Activated naive CD8-positive, alpha-beta T cell treated with anti-CD3 and anti-CD28 coated beads, Interleukin-2, amount 50 U/mL, for 24 hours (primary cell): ENCODE measurements around the gene ZEB2.

Experiments
- ATAC-seq: fragments of 150-1000 bp; cut with Tn5 transposase; one replicate; pipeline ENCODE4 v1.10.0; 2021
- DNase-seq: peaks from one replicate; pipeline ENCODE4 v3.0.0; 2021
- H3K27ac Mint-ChIP-seq: one replicate; pipeline ENCODE4 v1.8.0; 2021; ENCODE audit warnings: mild to moderate bottlenecking, mixed read lengths
- H3K27me3 Mint-ChIP-seq: one replicate; pipeline ENCODE4 v1.8.0; 2021; ENCODE audit warnings: mixed read lengths
- H3K36me3 Mint-ChIP-seq: one replicate; pipeline ENCODE4 v1.8.0; 2021; ENCODE audit warnings: low read depth, mixed read lengths
- H3K4me1 Mint-ChIP-seq: one replicate; pipeline ENCODE4 v1.8.0; 2021; ENCODE audit warnings: mixed read lengths
- H3K4me3 Mint-ChIP-seq: one replicate; pipeline ENCODE4 v1.8.0; 2021; ENCODE audit warnings: mild to moderate bottlenecking, moderate library complexity, mixed read lengths
- H3K9me3 Mint-ChIP-seq: one replicate; pipeline ENCODE4 v1.8.0; 2021; ENCODE audit warnings: mixed read lengths

The ZEB2 gene

DNA sequence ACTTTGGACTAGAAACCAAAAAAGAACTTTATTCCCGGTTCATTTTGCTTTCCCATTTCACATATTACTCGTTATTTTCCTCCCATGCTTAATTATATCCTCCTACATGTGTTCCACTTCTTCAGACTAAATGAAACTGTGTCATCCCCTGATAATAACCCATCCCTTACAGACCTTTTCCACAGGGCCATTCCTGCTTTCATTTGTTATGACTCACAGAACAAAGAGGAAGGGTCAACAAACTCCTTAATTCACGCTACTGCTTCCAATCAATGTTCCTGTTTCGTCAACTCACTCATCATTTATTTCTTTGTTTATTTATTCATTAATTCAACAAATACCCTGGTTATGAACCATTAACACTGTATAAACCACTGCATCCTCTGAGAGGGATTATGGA is 104.5 kb downstream of the ZEB2 start:
- peak overlapping the region; percentile 12 for H3K4me3 Mint-ChIP-seq
- H3K27ac Mint-ChIP-seq: peak overlapping the region; percentile 23
- peaks cover 34% of the 10 kb centered on the region for H3K36me3 Mint-ChIP-seq
- H3K9me3 Mint-ChIP-seq: peaks cover 7% of the 10 kb centered on the region
- ATAC-seq (no peak), DNase-seq (no peak)
- H3K4me1 Mint-ChIP-seq: peaks cover 33% of the 10 kb centered on the region
- no peaks in the 10 kb centered on the region for H3K27me3 Mint-ChIP-seq

DNA sequence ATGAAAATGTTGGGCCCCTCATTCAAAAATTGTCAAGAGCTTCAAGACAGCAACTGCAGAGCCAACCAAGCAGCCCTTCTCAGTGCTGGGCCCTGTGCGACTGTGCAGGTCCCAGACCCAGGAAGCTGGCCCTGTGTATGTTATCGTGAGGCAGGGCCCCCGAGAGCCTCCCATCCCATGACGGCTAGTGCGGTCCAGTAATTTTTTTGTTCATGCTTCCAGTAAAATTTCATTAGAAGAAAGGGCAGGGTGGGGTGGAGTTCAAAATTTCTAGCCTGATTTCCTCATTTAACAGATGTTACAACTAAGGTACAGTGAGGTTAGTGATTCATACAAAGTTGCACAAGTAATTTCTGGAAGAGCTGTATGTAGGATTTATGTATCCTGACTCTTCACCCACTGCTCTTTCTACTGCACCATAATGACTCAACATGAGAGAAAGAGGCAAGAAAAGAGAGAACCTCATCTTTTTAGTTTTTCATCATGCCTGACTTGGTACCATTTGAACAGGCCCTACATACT is 105.5 kb downstream of the ZEB2 start:
- Mint-ChIP-seq H3K27ac (peak overlapping the region; percentile 73), H3K4me1 (peaks cover 33% of the 10 kb centered on the region), H3K9me3 (peaks cover 7% of the 10 kb centered on the region), H3K36me3 (peaks cover 34% of the 10 kb centered on the region), H3K4me3 (peak overlapping the region; percentile 15), H3K27me3 (no peaks in the 10 kb centered on the region)
- DNase-seq (peak; percentile 13), ATAC-seq (peak; percentile 98)

DNA sequence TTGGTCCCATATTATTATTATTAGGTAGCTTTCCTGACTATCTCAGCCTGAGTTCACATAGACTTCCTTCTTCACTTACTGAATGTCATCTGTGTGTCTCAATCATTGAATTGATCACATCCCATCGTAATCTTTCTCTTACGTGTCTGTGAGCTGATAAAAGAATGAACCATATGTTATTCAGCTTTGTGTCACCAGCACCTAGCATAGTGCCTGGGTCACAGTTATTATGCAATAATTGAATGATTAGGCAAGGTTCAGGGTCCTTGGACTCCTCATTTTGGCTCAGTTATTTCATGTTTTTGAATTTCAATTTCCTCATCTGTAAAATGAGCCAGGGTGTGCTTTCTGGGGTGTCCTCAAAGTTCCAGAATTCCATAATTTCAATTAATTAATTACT is 107.2 kb downstream of the ZEB2 start:
- H3K36me3 Mint-ChIP-seq: peaks cover 37% of the 10 kb centered on the region
- no peak for ATAC-seq
- H3K27ac Mint-ChIP-seq: no peak overlapping the region
- H3K4me1 Mint-ChIP-seq: peaks cover 30% of the 10 kb centered on the region
- H3K27me3 Mint-ChIP-seq: no peaks in the 10 kb centered on the region
- H3K9me3 Mint-ChIP-seq: peaks cover 7% of the 10 kb centered on the region
- no peak for DNase-seq
- no peak overlapping the region for H3K4me3 Mint-ChIP-seq

DNA sequence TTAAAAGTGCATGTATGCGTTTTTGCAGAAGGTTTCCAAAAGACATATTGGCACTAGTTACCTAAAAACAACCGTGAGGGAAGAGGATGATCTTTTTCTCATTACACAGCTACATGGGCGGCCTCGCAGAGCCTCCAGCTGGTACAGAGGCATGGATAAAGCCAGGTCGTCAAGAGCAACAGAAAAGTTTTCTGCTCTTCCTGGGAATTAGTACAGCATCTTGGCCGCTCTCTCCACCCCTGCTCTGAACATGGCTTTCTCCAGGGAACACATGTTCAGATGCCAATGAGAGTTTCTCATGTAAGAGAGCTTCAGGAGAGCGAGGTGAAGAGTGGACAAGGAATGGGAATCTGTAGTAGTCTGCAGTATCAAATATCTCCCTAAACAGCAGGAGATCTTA is 108.4 kb downstream of the ZEB2 start:
- ATAC-seq (no peak), DNase-seq (no peak)
- Mint-ChIP-seq H3K4me1 (peaks cover 28% of the 10 kb centered on the region), H3K27ac (no peak overlapping the region), H3K9me3 (no peaks in the 10 kb centered on the region), H3K27me3 (no peaks in the 10 kb centered on the region), H3K36me3 (peaks cover 33% of the 10 kb centered on the region), H3K4me3 (no peak overlapping the region)

DNA sequence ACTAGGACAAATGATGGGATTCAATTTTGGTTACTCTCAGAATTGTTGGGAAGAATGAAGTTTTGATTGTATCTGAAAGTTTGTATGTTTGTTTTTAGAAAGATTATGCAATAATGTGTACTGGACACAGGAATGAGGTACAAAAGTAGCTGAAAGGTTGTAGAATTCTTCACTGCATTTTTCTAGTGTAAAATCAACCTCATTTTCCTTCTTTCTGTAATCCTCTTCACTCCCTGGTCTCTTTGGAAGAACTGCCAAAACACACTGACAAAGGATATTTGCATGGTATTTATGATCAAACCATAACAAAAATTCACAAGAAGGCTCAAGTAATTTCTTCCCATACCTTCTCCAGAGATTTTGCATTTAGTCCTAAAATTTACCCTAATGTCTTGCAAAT is 110.7 kb downstream of the ZEB2 start:
- H3K9me3 Mint-ChIP-seq: no peaks in the 10 kb centered on the region
- H3K27me3 Mint-ChIP-seq: no peaks in the 10 kb centered on the region
- ATAC-seq: no peak
- H3K27ac Mint-ChIP-seq: no peak overlapping the region
- DNase-seq: no peak
- H3K36me3 Mint-ChIP-seq: peaks cover 31% of the 10 kb centered on the region
- H3K4me1 Mint-ChIP-seq: peaks cover 18% of the 10 kb centered on the region
- H3K4me3 Mint-ChIP-seq: no peak overlapping the region

DNA sequence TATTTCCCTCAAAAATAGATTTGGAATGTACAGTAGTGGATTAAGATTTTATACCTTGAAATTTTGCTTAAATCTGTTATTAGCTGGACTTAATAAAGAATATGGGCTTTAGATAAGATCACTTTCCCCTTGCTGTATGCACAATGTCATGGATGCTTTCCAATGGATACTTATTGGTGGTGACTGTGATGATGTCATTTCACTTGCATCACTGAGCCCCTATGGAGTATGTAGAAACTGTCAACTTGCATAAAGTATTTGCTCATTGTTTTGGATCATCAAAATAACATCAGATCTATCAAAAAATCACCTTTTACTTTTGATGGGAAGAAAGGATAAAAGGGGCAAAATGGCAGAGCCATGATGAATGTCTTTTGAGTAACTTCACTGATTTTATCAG is 112.7 kb downstream of the ZEB2 start:
- peaks cover 38% of the 10 kb centered on the region for H3K36me3 Mint-ChIP-seq
- ATAC-seq (no peak), DNase-seq (no peak)
- peaks cover 10% of the 10 kb centered on the region for H3K4me1 Mint-ChIP-seq
- H3K9me3 Mint-ChIP-seq: no peaks in the 10 kb centered on the region
- no peaks in the 10 kb centered on the region for H3K27me3 Mint-ChIP-seq
- H3K4me3 Mint-ChIP-seq: no peak overlapping the region
- H3K27ac Mint-ChIP-seq: no peak overlapping the region

DNA sequence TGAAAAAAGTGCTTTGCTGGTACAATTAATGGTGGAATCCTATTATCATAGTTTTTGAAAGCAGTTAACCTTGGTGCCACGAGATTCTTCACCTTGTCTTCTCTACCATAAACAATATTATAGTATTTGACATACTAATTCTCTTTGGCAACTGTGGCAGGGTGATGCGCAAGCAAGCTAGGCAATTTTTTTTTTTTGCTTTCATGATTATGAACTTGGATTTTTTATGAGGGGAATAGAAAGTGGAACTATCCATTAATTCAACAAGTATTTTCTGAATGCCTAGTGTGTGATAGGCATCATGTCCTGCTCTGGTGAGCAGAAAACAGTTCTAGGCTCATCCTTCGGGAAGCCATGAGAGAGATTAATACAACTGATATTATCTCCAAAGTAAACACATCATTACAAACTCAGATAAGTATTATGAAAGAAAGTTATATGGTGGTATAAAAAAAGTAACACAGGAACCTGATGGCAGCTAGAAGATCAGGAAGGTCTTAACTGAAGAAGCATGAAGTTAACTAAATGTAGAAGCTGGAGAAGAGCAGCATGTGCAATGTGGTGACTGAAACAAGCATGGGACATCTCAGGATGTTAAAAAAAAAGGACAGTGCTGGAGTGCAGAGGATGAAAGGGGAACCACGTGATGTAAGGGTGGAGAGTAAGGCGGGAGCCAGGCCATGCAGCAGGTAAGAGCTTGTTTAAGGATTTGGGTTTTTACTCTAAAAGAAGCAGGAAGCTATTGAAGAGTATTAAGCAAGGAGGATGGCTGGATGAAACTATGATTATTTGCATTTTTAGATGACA is 113.7 kb downstream of the ZEB2 start:
- ATAC-seq (no peak), DNase-seq (no peak)
- Mint-ChIP-seq H3K9me3 (no peaks in the 10 kb centered on the region), H3K4me1 (peaks cover 14% of the 10 kb centered on the region), H3K27ac (no peak overlapping the region), H3K27me3 (no peaks in the 10 kb centered on the region), H3K36me3 (peaks cover 42% of the 10 kb centered on the region), H3K4me3 (no peak overlapping the region)

DNA sequence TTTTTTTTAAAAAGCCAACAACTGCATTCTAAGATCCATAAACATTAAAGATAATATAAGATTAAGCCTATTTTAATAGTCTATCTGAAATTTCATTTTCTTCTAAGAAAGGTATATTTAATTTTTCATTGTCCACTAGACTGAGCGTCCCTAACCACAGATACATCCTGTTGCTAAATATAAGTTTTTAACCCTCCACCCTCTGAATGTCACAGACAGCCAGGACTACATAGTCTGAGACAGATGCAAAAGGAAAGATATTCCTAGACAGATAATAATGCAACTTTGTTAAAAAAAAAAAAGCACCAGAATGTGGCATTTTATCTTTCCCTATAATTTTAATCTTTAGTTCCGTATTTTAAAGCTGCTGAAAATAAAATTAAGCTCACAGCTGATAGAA is 114.6 kb downstream of the ZEB2 start:
- no peaks in the 10 kb centered on the region for H3K27me3 Mint-ChIP-seq
- no peak overlapping the region for H3K27ac Mint-ChIP-seq
- ATAC-seq (no peak), DNase-seq (no peak)
- H3K9me3 Mint-ChIP-seq: no peaks in the 10 kb centered on the region
- H3K36me3 Mint-ChIP-seq: peaks cover 47% of the 10 kb centered on the region
- no peak overlapping the region for H3K4me3 Mint-ChIP-seq
- H3K4me1 Mint-ChIP-seq: peaks cover 14% of the 10 kb centered on the region

DNA sequence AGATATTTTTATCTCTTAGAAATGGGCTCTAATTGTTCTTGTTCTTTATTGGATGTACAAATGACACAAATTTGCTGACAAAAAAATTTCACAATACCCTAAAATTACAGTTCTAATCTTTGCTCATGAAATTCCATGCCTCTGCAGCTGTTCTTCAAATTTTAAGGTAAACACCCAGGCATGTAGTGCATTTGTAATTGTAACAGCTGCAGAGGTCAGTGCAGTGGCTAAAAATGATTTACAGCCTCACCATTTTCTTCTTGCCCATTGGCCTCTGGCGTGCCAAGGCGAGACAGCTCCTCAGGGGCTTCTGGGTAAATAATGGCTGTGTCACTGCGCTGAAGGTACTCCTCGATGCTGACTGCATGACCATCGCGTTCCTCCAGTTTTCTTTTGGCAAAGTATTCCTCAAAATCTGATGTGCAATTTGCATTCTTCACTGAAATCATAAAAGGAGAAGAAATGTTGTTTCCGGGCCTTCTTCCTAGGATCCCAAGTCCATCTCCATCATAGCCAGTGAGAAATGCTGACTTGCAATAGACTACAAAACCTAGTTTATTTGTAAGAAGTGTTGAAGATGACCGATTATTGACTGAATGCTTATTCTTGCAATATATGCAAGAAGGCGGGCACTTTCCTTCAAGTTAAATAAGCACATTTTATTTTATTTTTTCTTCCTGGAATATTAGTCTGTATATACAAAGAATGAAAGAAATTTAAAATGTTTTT is 115.2 kb downstream of the ZEB2 start:
- Mint-ChIP-seq H3K4me3 (no peak overlapping the region), H3K27ac (no peak overlapping the region), H3K36me3 (peaks cover 53% of the 10 kb centered on the region), H3K4me1 (peaks cover 14% of the 10 kb centered on the region), H3K27me3 (no peaks in the 10 kb centered on the region), H3K9me3 (no peaks in the 10 kb centered on the region)
- ATAC-seq: no peak
- no peak for DNase-seq

DNA sequence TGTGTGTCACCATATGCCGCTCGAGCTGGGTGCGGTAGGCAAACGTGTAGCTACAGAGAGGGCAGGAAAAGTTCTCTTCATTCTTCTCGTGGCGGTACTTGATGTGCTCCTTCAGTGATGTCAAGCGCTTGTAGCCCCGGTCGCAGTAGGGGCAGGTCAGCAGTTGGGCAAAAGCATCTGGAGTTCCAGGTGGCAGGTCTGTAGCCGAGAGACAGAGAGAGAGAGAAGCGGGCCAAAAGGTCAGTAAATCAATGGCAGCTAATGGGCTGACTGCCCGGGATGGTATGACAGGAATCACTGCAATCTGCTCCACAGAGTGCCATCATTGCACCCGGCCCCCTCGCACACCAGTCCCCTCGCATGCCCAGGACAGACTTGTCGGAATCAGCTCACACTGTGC is 116.0 kb downstream of the ZEB2 start:
- Mint-ChIP-seq H3K4me3 (no peak overlapping the region), H3K9me3 (no peaks in the 10 kb centered on the region), H3K27ac (peak overlapping the region; percentile 44), H3K4me1 (peaks cover 14% of the 10 kb centered on the region), H3K36me3 (peaks cover 56% of the 10 kb centered on the region), H3K27me3 (no peaks in the 10 kb centered on the region)
- DNase-seq (no peak), ATAC-seq (no peak)

DNA sequence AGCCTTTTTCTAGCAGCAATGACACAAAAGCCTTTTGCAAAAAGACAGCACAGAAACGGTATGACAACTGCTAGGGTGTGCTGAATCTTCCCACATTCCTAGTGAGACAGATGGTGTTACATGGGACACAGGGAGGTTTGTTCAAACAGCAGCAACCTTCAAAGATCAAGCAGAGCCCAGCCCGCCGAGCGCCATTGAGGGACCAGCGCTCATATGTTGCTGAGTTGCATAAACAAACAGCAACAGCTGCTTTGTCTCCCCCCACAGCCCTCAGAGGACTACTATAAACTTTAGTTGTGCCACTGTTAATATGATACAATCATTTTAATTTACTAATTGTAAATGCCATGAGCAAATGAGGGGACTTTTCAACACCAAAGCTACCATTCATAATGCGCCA is 117.7 kb downstream of the ZEB2 start:
- no peak overlapping the region for H3K4me3 Mint-ChIP-seq
- DNase-seq: no peak
- peaks cover 14% of the 10 kb centered on the region for H3K4me1 Mint-ChIP-seq
- peaks cover 56% of the 10 kb centered on the region for H3K36me3 Mint-ChIP-seq
- H3K27ac Mint-ChIP-seq: no peak overlapping the region
- no peak for ATAC-seq
- no peaks in the 10 kb centered on the region for H3K27me3 Mint-ChIP-seq
- H3K9me3 Mint-ChIP-seq: no peaks in the 10 kb centered on the region

DNA sequence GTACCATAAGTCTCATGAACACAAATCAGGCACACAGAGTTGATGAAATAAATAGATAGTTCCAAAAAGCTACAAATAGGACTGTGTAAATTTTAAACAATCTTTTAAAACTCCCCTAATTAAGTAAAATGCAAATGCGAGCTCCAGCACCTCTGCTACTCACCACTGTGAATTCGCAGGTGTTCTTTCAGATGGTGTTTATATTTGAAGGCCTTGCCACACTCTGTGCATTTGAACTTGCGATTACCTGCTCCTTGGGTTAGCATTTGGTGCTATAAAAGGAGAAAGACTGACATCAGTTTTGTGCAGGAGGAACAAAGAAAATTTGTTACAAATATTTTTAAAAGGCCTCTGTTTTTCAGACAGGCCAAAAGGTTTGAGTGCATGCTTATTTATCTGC is 118.9 kb downstream of the ZEB2 start:
- peaks cover 10% of the 10 kb centered on the region for H3K4me1 Mint-ChIP-seq
- no peaks in the 10 kb centered on the region for H3K9me3 Mint-ChIP-seq
- no peak overlapping the region for H3K27ac Mint-ChIP-seq
- no peak overlapping the region for H3K4me3 Mint-ChIP-seq
- DNase-seq (no peak), ATAC-seq (no peak)
- peaks cover 61% of the 10 kb centered on the region for H3K36me3 Mint-ChIP-seq
- no peaks in the 10 kb centered on the region for H3K27me3 Mint-ChIP-seq

DNA sequence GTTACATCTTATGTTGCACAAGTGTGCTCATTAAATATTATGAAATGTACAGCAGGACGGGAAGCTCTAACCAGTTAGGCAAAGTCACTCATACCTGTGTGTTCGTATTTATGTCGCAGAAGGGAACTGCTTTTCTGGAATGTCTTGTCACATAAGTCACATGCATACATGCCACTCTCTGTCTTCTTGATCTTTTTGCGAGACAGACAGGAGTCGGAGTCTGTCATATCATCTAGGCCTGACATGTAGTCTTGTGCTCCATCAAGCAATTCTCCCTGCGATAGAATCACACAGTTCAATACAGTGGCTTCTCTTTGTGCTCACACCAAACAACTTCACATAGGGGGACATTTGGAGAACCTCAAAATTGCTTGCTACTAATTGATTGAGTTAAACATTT is 123.6 kb downstream of the ZEB2 start:
- Mint-ChIP-seq H3K4me1 (peaks cover 5% of the 10 kb centered on the region), H3K27ac (no peak overlapping the region), H3K4me3 (no peak overlapping the region), H3K36me3 (peaks cover 56% of the 10 kb centered on the region), H3K27me3 (no peaks in the 10 kb centered on the region), H3K9me3 (no peaks in the 10 kb centered on the region)
- no peak for DNase-seq
- ATAC-seq: no peak

DNA sequence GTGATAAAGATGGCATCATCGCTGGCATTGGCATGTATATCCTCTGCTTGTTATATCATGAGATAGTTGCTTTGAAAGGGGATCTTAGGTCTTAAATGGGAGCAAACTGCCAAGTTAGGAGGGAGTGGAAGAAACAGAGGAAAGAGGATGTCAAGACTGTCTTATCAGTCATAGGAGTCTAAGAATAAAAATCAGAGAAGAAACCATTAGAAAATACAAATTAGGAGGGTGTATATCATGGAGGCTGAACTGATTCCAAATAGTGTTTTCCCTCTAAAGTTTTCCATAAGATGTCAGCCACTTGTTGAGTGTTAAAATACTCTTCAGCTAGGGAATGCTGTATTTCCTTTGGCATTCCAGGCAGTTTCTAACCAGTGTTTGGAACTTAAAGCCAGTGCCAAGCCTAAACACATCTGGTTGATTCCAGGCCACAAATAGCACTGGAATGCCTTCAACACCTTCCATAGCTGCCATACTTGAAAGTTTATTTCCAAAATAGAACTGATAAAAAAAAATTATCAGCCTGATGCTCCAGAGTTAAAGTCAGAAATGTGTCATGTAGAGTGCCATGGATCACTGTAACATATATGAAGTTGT is 129.4 kb downstream of the ZEB2 start:
- H3K36me3 Mint-ChIP-seq: peaks cover 20% of the 10 kb centered on the region
- H3K9me3 Mint-ChIP-seq: no peaks in the 10 kb centered on the region
- DNase-seq: no peak
- no peak for ATAC-seq
- H3K27me3 Mint-ChIP-seq: no peaks in the 10 kb centered on the region
- H3K4me1 Mint-ChIP-seq: peaks cover 9% of the 10 kb centered on the region
- H3K4me3 Mint-ChIP-seq: no peak overlapping the region
- H3K27ac Mint-ChIP-seq: no peak overlapping the region

DNA sequence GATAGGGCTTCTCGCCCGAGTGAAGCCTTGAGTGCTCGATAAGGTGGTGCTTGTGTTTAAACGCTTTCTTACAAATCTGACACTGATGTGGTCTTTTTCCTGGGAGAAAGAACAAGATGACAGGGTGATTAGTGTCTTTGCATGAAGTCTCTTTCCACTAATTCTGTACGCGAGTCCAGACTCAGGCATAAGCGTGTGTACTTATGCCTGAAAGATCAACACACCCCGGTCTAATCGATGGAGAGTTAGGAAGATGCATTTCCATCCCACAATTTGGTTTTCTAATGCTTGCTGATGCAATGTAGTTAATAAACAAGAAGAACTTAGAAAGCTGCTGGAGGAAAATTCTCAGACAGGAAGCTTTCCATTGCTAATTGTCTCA is 130.0 kb downstream of the ZEB2 start:
- no peak overlapping the region for H3K27ac Mint-ChIP-seq
- peaks cover 9% of the 10 kb centered on the region for H3K4me1 Mint-ChIP-seq
- ATAC-seq (no peak), DNase-seq (no peak)
- no peaks in the 10 kb centered on the region for H3K27me3 Mint-ChIP-seq
- H3K36me3 Mint-ChIP-seq: peaks cover 15% of the 10 kb centered on the region
- H3K4me3 Mint-ChIP-seq: no peak overlapping the region
- no peaks in the 10 kb centered on the region for H3K9me3 Mint-ChIP-seq
